HG03558 (cell line): ENCODE results near the gene VIM.
A peak's percentile ranks its signal among the peaks of the same experiment; 100 is the strongest.

ENCODE experiments used
- ATAC-seq: cut with Tn5 transposase; IDR thresholded peaks from one replicate; pipeline ENCODE4 v1.9.1; 2021; ENCODE audit warnings: moderate number of reproducible peaks; ENCODE audit not compliant: unreplicated experiment; ENCODE audit errors: extremely low read depth

The VIM gene

DNA sequence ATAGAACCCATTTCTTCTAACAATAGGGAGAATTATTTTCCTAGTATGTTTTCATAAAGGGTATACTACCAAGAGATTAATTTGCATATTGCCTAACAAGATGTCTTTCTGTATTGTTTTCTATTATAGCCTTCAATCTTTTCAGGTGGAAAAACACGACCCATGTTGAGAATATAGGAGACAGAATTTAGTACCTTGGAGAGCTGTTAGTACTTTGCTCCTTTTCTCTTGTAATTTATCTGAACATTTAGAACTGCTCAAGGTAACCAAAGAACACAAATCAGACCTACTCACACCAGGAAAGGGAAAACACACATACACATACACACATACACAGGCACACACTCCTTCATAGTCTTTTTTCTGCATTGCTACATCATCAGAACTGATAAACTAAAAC is 18.7 kb upstream of the VIM start:
- ATAC-seq: no peak

- ATAC-seq: no peak
Measured at GRCh38 chr10:17209881-17210280, 18.2 kb upstream of the VIM start.

DNA sequence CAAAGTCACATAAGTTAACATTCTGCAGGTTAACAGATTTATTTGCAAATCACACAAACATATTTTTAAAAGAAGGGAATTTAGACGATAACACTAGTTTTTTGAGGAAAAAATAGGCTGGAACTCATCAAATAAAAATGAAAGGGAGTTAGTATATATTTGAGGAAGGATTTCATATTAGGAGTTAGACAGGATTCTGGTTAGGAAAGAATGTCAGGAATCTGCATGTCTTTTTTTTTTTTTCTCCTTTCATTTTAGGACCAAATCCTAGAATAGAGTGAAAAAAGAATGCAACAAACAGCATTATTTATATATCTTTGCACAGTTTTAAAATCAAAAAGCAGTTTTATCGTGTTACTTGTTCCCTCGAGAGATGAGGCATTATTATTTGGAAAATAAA is 17.7 kb upstream of the VIM start:
- ATAC-seq: no peak

DNA sequence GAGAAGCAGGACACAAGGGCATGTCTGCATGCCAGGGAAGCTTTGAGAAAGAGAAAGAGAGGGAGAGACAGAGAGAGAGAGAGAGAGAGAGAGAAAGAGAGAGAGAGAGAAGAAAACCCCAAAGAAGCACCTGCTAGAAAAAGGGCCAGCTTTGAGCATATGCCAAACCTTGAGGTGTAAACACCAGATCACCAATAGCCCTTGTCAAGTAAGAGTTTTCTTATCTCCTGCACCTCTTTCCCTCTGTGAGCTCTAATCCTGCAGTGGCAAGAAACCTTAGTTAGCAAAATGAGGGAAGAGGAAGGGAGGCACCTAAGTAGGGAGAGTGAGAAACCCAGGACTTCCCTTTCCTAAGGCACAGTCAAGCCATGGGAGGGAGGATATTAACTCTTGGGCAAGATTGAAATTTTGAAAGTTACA is 15.2 kb upstream of the VIM start:
- no peak for ATAC-seq

DNA sequence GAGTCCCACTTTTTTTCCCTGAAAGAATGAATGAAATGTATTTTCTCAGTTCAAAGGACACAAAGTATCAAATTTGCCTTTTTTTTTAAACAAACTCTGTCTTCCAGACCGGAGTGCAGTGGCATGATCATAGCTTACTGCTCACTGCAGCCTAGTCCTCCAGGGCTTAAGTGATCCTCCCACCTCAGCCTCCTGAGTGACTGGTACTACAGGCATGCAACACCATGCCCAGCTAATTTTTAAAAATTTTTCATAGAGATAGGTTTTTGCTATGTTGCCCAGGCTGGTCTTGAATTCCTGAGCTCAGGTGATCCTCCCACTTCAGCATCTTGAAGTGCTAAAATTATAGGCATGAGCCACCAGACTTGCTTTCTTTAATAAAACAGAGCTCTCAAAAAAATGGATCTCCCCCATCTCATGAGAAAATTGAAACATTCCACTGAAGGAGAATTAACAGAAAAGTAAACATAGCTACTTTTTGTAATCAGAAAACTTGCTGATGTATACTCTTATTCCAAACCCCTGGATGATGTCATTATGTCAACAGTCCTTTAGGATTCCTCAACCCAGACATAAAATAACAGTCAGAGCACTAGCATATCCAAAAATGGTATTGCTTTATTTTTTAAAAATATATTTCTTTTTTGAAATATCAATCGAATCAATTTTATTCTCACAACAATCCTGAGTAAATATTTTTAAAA is 14.2 kb upstream of the VIM start:
- no peak for ATAC-seq

DNA sequence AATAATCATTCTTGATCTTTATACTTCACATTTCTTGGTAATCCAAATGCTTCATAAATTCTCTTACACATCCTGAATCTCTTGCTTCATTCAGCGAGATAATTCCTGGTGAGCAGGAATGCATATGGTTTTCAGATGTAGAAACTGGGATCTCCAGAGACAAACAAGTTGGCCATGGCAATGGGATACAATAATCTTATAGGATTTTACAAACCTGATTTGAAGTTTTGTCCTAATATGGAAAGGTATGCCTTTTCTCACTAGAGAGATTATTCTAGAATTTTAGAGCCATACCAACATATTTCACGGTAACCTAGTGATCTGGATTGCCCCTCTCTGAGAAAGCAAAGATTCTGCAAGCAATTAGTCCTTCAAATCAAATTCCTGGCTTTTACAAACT is 13.5 kb upstream of the VIM start:
- no peak for ATAC-seq

GRCh38 chr10:17214971-17215781 is 12.9 kb upstream of the VIM start:
- no peak for ATAC-seq

DNA sequence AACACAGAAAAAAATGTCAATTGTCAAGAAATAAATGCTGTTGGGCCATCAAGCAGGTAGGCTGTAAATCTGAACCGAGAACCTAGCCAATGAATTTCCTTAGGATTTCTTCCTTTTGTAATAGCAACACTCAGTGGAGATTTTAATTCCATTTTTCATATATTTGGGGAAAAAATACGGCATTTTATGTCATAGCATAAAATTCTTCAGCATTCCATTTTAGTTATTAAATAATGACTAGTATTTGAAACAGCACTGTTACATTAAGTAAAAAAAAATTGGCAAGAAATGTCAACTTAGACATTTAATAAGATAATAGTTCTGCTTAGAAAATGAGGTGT is 12.3 kb upstream of the VIM start:
- no peak for ATAC-seq

DNA sequence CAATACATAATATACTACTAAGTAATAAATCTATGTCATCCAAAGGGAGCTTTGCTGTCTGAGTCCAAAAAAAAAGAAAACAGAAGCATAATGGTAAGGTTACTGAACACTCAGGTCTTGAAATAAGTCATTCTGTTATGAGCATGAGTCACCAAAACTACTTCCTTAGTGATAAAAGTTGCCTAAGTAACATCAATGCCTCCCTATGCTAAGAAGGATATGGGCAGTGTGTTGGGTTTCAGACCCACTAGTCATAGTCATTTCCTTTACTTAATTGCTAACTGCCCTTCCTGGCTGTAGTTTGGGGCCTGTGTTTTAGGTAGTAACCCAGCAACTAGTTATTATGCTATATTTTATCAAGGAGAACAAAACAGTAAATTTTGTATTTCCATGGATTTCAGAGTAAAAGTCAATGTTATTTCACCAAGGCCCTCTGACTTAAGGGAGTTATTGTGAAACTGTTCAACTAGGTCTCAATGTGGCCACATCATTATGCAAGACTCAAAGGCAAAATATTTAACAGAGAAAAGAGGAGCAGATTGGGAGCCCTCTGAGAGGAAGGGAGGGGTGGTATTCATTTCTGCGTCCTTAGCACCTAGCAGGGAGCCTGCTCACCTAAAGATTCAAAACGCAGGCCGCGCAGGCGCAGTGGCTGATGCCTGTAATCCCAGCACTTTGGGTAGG is 11.7 kb upstream of the VIM start:
- ATAC-seq: peak; percentile 99

GRCh38 chr10:17216901-17217395 is 11.1 kb upstream of the VIM start:
- ATAC-seq: no peak

GRCh38 chr10:17217631-17218232 is 10.3 kb upstream of the VIM start:
- no peak for ATAC-seq

- ATAC-seq: no peak
Measured at GRCh38 chr10:17219024-17219423, 9.0 kb upstream of the VIM start.

GRCh38 chr10:17220652-17221100 is 7.4 kb upstream of the VIM start:
- ATAC-seq: no peak

- ATAC-seq: no peak
Measured at GRCh38 chr10:17222329-17222728, 5.7 kb upstream of the VIM start.

GRCh38 chr10:17225808-17226207 is 2.2 kb upstream of the VIM start:
- no peak for ATAC-seq

DNA sequence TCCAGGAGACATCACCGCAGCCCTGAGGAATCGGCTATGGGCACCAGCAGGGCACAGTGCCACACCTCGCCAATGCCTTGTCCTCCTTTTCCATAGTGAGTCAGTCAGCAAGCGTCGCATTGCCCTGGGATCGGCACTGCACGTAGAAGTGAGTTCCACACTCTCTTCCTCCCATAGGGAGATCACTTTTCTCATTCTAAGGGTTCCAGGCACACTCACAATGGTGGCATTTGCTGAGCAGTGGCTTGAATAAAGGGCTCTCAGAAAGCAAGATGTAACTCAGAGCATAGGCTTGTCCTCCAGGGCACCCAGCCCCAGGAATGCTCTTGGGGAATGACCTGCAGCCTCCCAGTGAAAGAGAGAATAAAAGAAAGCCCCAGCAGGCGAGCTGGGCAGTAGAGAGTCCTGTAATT is 1.1 kb upstream of the VIM start:
- ATAC-seq: no peak

DNA sequence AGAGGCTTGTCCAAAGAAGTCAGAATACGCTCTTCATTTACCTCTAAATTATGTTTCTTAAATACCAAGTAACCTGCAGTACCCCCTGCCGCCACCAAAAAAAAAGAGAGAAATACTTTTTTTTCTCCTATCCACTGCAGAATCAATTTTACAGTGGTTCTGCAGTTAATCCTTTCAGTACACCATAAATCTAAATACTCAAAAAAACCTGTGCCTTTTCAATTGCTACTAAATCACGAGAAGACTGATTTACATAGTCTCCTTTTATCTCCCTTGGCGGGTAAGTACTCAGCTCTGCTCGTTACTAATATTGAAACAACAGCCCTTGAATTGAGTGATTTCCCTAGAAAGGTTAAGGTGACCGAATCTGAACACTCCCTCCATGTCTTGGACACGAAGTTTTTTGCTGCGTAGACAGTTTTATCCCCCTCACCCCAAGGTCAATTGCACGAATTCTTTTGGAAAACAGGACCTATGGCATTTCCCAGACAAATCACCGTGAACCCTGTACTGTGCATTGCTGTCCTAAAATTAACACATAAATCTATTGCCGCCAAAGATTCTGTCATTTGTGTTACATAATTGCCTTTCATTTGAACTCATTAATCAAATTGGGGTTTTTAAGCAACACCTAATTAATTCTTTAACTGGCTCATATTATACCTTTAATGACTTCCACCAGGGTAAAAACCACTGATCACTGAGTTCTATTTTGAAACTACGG is 512 bp upstream of the VIM start:
- ATAC-seq: no peak

- ATAC-seq: no peak
Measured at GRCh38 chr10:17229016-17229716, 1.1 kb downstream of the VIM start.

DNA sequence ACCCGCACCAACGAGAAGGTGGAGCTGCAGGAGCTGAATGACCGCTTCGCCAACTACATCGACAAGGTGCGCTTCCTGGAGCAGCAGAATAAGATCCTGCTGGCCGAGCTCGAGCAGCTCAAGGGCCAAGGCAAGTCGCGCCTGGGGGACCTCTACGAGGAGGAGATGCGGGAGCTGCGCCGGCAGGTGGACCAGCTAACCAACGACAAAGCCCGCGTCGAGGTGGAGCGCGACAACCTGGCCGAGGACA is 1.6 kb downstream of the VIM start:
- no peak for ATAC-seq
